Thoracic aorta (tissue), 2 donors: ENCODE data around the gene EEFSEC. TPM values are rescaled to one million over a fixed set of nuclear protein-coding genes. Genes with fewer than 3 reads are reported as not detected.
A peak's percentile ranks its signal among the peaks of the same experiment; 100 is the strongest.

ENCODE experiments used
- ATAC-seq: fragments of 150-250 bp; one replicate; pipeline ENCODE4 v1.8.0; 2017; ENCODE audit warnings: low read depth; ENCODE audit not compliant: insufficient number of reproducible peaks, low FRiP score
- DNase-seq: peaks from one replicate; pipeline ENCODE4 v3.0.0-alpha.2; 2020; ENCODE audit warnings: low spot score
- H3K27ac ChIP-seq, 2 donors: fragments of 200-600 bp; sonication (generic); 1 replicate in 1 of 2; 2 replicates in 1 of 2; pipeline ENCODE4 v1.5.1; 2016; ENCODE audit warnings: mild to moderate bottlenecking in 2 of 2, moderate library complexity in 2 of 2
- H3K27me3 ChIP-seq: fragments of 200-600 bp; sonication (generic); replicated peaks from 2 replicates; pipeline ENCODE4 v1.6.0; 2016; ENCODE audit warnings: mild to moderate bottlenecking; ENCODE audit not compliant: insufficient read depth
- H3K36me3 ChIP-seq: fragments of 200-600 bp; sonication (generic); one replicate; pipeline ENCODE4 v1.5.1; 2016
- H3K4me1 ChIP-seq, 2 donors: fragments of 200-600 bp; sonication (generic); 1 replicate in 1 of 2; 2 replicates in 1 of 2; pipeline versions ENCODE4 v1.5.1 to v1.6.0; 2016; ENCODE audit warnings: low read depth in 2 of 2, mild to moderate bottlenecking in 1 of 2; ENCODE audit not compliant: control insufficient read depth in 1 of 2
- H3K4me3 ChIP-seq: fragments of 200-600 bp; sonication (generic); 2 replicates; pipeline ENCODE4 v1.5.1; 2016; ENCODE audit warnings: mild to moderate bottlenecking
- H3K9me3 ChIP-seq: fragments of 200-600 bp; sonication (generic); 2 replicates; pipeline ENCODE4 v1.5.1; 2016
- total RNA-seq, 2 donors: library from RNA; depleted of rRNA; stranded (reverse); fragments of >200 nt; gene quantifications; one replicate each; pipeline versions ENCODE4 v1.1.0 to v1.2.3, GENCODE V29; 2016
- TF ChIP-seq, protein P1 (sequence below): fragments of 200-600 bp; sonication (generic); IDR thresholded peaks from one replicate; pipeline ENCODE4 v1.5.1; 2019; ENCODE audit warnings: antibody characterized with exemption

EEFSEC gene
- total RNA-seq, 2 donors from 2014 or later: 16.1 to 17.5 TPM

GRCh38 chr3:128278761-128279600, 125.7 kb downstream of the EEFSEC start:
- TF ChIP-seq, protein P1, sequence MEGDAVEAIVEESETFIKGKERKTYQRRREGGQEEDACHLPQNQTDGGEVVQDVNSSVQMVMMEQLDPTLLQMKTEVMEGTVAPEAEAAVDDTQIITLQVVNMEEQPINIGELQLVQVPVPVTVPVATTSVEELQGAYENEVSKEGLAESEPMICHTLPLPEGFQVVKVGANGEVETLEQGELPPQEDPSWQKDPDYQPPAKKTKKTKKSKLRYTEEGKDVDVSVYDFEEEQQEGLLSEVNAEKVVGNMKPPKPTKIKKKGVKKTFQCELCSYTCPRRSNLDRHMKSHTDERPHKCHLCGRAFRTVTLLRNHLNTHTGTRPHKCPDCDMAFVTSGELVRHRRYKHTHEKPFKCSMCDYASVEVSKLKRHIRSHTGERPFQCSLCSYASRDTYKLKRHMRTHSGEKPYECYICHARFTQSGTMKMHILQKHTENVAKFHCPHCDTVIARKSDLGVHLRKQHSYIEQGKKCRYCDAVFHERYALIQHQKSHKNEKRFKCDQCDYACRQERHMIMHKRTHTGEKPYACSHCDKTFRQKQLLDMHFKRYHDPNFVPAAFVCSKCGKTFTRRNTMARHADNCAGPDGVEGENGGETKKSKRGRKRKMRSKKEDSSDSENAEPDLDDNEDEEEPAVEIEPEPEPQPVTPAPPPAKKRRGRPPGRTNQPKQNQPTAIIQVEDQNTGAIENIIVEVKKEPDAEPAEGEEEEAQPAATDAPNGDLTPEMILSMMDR: no peak
- no peaks in the 10 kb centered on the region for H3K9me3 ChIP-seq
- DNase-seq: no peak
- peak overlapping the region; percentile 20 for H3K4me3 ChIP-seq
- H3K36me3 ChIP-seq: no peaks in the 10 kb centered on the region
- peaks cover 19 to 55% of the 10 kb centered on the region in 2 donors for H3K4me1 ChIP-seq
- H3K27ac ChIP-seq: no peak overlapping the region
- no peaks in the 10 kb centered on the region for H3K27me3 ChIP-seq
- no peak for ATAC-seq

- H3K27ac ChIP-seq: no peak overlapping the region
- H3K36me3 ChIP-seq: no peaks in the 10 kb centered on the region
- no peak for ATAC-seq
- TF ChIP-seq, protein P1: no peak
- H3K4me3 ChIP-seq: no peak overlapping the region
- no peak for DNase-seq
- no peaks in the 10 kb centered on the region for H3K27me3 ChIP-seq
- no peaks in the 10 kb centered on the region for H3K9me3 ChIP-seq
- peaks cover 19 to 55% of the 10 kb centered on the region in 2 donors for H3K4me1 ChIP-seq
Measured at GRCh38 chr3:128279601-128279880, 126.3 kb downstream of the EEFSEC start.

GRCh38 chr3:128280481-128281052, 127.3 kb downstream of the EEFSEC start:
- H3K9me3 ChIP-seq: no peaks in the 10 kb centered on the region
- H3K27ac ChIP-seq: no peak overlapping the region
- H3K4me1 ChIP-seq: peaks cover 19 to 55% of the 10 kb centered on the region in 2 donors
- ATAC-seq (no peak), DNase-seq (no peak)
- no peak overlapping the region for H3K4me3 ChIP-seq
- no peaks in the 10 kb centered on the region for H3K36me3 ChIP-seq
- H3K27me3 ChIP-seq: no peaks in the 10 kb centered on the region
- TF ChIP-seq, protein P1: no peak

DNA sequence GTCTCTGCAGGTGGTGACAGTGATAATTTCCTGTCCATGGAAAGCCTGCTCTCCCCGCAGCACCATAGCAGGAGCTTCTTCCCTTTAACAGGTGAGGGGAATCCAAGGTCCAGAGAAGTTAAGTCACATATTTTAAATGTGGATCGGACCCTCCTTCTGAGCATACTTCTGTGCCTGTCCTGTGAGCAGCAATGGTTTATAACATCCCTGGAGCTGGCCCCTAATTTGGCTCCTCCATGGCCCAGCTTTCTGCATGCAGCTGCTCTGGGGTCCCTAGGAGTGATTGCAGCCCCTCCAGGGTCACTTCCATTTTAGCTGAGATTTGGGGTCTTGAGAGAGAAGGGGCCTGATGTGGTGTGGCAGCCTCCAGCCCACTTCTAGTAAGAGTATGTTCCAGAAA, 127.8 kb downstream of the EEFSEC start:
- Histone ChIP-seq H3K27me3 (no peaks in the 10 kb centered on the region), H3K36me3 (no peaks in the 10 kb centered on the region), H3K27ac (no peak overlapping the region), H3K4me1 (peaks cover 19 to 55% of the 10 kb centered on the region in 2 donors), H3K9me3 (no peaks in the 10 kb centered on the region), H3K4me3 (no peak overlapping the region)
- ATAC-seq (no peak), DNase-seq (no peak)
- TF ChIP-seq, protein P1: no peak

GRCh38 chr3:128281461-128282367, 128.4 kb downstream of the EEFSEC start:
- ATAC-seq: no peak
- peak overlapping the region; percentile 66 to 70 for H3K27ac ChIP-seq
- no peak for DNase-seq

More at GRCh38 chr3:128281461-128282367, 128.4 kb downstream of the EEFSEC start:
- TF ChIP-seq, protein P1: no peak
- Histone ChIP-seq H3K4me1 (peaks cover 19 to 51% of the 10 kb centered on the region in 2 donors), H3K9me3 (no peaks in the 10 kb centered on the region), H3K36me3 (no peaks in the 10 kb centered on the region), H3K27me3 (no peaks in the 10 kb centered on the region), H3K4me3 (peak overlapping the region; percentile 23)
